Measurements from ENCODE around the gene BPIFB2. TPM values are rescaled to one million over a fixed set of nuclear protein-coding genes. Genes with fewer than 3 reads are reported as not detected.

BPIFB2 gene
- total RNA-seq, 3 donors from 2014 or later (not counting 1 experiment from before 2014, with no cell fraction given), result not detected

GRCh38 chr20:32963176-32963575, 44.3 kb upstream of the BPIFB2 start:
- TF ChIP-seq CTCF (IDR thresholded peaks at IDR 0.05), result no peak
- Histone ChIP-seq H3K27ac (ENCODE audit: low read length) (no peak overlapping the region), H3K4me1 (ENCODE audit: control insufficient read depth, insufficient read depth, low read length) (peaks cover 32% of the 10 kb centered on the region), H3K27me3 (ENCODE audit: control insufficient read depth, insufficient read depth, low read length) (no peaks in the 10 kb centered on the region), H3K4me3 (ENCODE audit: low read length) (no peak overlapping the region), H3K9me3 (ENCODE audit: control insufficient read depth, insufficient read depth, low read length) (no peaks in the 10 kb centered on the region), H3K36me3 (ENCODE audit: control insufficient read depth, insufficient read depth, low read length) (no peaks in the 10 kb centered on the region)
- 75% methylated on average over 5 of the region's 5 CpGs for WGBS (ENCODE audit: insufficient coverage)
- Mint-ChIP-seq H3K27me3 (ENCODE audit: low read depth in 2 of 2) (no peaks in the 10 kb centered on the region), H3K27ac (no peak overlapping the region), H3K4me1 (peaks cover 21 to 24% of the 10 kb centered on the region in 2 donors), H3K9me3 (no peaks in the 10 kb centered on the region), H3K4me3 (no peak overlapping the region), H3K36me3 (no peaks in the 10 kb centered on the region)
- DNase-seq (no peak), ATAC-seq (no peak)
- intact Hi-C loops (cut with micrococcal nuclease), result no loop called here

DNA sequence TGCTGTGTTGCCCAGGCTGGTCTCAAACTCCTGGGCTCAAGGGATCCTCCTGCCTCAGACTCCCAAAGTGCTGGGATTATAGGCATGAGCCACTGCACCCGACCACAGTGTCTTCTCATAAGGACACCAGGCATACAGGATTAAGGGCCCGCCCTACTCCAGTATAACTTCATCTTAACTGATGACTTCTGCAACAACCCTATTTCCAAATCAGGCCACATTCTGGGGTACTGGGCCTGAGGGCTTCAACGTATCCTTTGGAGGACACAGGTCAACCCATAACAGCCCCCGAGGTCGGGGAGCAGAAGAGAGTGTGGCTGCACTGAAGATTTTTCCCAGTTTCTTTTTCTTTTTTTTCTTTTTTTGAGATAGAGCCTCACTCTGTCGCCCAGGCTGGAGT, 42.9 kb upstream of the BPIFB2 start:
- ATAC-seq (no peak), DNase-seq (no peak)
- Histone ChIP-seq H3K4me3 (ENCODE audit: low read length) (no peak overlapping the region), H3K4me1 (ENCODE audit: control insufficient read depth, insufficient read depth, low read length) (peaks cover 46% of the 10 kb centered on the region), H3K36me3 (ENCODE audit: control insufficient read depth, insufficient read depth, low read length) (no peaks in the 10 kb centered on the region), H3K27me3 (ENCODE audit: control insufficient read depth, insufficient read depth, low read length) (no peaks in the 10 kb centered on the region), H3K27ac (ENCODE audit: low read length) (no peak overlapping the region), H3K9me3 (ENCODE audit: control insufficient read depth, insufficient read depth, low read length) (no peaks in the 10 kb centered on the region)
- no peak for TF ChIP-seq CTCF (IDR thresholded peaks at IDR 0.05)
- 94% methylated on average over 6 of the region's 6 CpGs for WGBS (ENCODE audit: insufficient coverage)
- Mint-ChIP-seq H3K27ac (no peak overlapping the region), H3K36me3 (no peaks in the 10 kb centered on the region), H3K4me3 (no peak overlapping the region), H3K4me1 (peaks cover 21 to 24% of the 10 kb centered on the region in 2 donors), H3K27me3 (ENCODE audit: low read depth in 2 of 2) (no peaks in the 10 kb centered on the region), H3K9me3 (no peaks in the 10 kb centered on the region)
- intact Hi-C loops (cut with micrococcal nuclease), result no loop called here

DNA sequence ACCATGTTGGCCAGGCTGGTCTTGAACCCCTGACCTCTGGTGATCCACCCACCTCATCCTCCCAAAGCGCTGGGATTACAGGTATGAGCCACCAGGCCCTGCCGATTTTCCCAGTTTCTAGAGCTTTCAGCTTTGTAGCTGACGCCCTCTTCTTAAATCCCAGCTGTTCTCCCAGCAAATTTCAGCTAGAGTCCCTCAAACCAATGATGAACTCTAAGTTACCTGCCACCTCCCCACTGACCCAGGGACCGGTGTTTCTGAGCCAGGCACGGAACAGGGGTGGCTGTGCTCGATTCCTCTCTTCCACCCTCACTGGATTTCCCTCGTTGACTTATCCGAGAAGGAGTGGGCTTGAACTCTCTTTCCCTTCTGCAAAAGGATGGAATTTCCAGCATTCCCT, 42.4 kb upstream of the BPIFB2 start:
- no peaks in the 10 kb centered on the region for H3K9me3 ChIP-seq (ENCODE audit: control insufficient read depth, insufficient read depth, low read length)
- H3K4me3 ChIP-seq (ENCODE audit: low read length), result no peak overlapping the region
- H3K27me3 ChIP-seq (ENCODE audit: control insufficient read depth, insufficient read depth, low read length), result no peaks in the 10 kb centered on the region
- Mint-ChIP-seq H3K27ac (peak overlapping the region in 1 of 2 donors; percentile 56), H3K4me3 (no peak overlapping the region), H3K9me3 (no peaks in the 10 kb centered on the region), H3K27me3 (ENCODE audit: low read depth in 2 of 2) (no peaks in the 10 kb centered on the region), H3K4me1 (peaks cover 21 to 26% of the 10 kb centered on the region in 2 donors), H3K36me3 (no peaks in the 10 kb centered on the region)
- ATAC-seq, result no peak
- H3K27ac ChIP-seq (ENCODE audit: low read length), result no peak overlapping the region
- no peaks in the 10 kb centered on the region for H3K36me3 ChIP-seq (ENCODE audit: control insufficient read depth, insufficient read depth, low read length)
- intact Hi-C loops (cut with micrococcal nuclease), result no loop called here
- no peak for DNase-seq
- WGBS (ENCODE audit: insufficient coverage), result 88% methylated on average over 8 of the region's 8 CpGs
- TF ChIP-seq CTCF (IDR thresholded peaks at IDR 0.05), result no peak
- H3K4me1 ChIP-seq (ENCODE audit: control insufficient read depth, insufficient read depth, low read length), result peaks cover 52% of the 10 kb centered on the region

Measured in natural killer cell (primary cell).